NCI-H2196 treated with DMSO at 0.1 percent for 48 hours (cell line): ENCODE results near the gene ST8SIA1.
"Not testable (repeated sequence)": the region's sequence is repeated elsewhere in the genome, so short reads cannot be mapped to it uniquely, and the experiment has no call there.

ENCODE experiments used
- DNase-seq: peaks from one replicate; lab custom pipeline; 2025; ENCODE audit not compliant: unreplicated experiment; lab: John Stamatoyannopoulos, UW

The ST8SIA1 gene, protein sequence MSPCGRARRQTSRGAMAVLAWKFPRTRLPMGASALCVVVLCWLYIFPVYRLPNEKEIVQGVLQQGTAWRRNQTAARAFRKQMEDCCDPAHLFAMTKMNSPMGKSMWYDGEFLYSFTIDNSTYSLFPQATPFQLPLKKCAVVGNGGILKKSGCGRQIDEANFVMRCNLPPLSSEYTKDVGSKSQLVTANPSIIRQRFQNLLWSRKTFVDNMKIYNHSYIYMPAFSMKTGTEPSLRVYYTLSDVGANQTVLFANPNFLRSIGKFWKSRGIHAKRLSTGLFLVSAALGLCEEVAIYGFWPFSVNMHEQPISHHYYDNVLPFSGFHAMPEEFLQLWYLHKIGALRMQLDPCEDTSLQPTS

DNA sequence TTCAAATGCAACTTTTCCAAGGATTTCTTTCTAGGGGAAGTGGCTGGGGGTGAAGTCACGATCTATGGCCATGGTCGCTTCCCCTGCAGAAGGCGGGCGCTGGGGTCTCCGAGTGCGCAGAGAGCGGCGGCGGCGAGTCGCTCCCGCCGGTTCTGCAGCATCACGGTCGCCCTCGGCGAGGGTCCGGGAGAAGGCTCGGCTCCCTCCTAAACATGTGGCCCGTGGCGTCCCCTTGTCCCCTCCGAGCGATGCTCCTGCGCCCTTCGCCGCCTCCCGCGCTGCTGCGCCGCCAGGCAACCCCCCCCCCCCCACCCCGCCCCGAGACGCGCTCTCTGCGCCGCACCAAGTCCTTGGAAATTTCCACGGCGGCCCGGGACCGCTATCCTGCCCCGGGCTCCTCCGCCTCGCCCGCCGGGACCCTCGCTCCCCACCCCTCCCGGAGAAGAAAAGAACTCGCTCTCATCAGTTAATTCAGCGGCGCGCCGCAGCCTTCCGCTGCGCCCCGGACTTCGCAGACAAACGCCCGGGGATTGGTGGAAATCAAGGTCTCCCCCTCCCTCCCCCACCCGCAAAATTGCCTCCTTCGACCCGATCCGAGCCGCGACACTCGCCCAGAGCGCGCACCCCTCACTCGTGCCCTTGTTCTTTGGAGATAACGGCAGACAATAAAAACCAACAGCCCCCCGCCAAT lies at the start of gene ST8SIA1:
ST8SIA1 (minus strand) TSS at position 298 of the 691 bp plus-strand sequence. CDS start 475 bp downstream, outside the sequence.
- no peak for DNase-seq

DNA sequence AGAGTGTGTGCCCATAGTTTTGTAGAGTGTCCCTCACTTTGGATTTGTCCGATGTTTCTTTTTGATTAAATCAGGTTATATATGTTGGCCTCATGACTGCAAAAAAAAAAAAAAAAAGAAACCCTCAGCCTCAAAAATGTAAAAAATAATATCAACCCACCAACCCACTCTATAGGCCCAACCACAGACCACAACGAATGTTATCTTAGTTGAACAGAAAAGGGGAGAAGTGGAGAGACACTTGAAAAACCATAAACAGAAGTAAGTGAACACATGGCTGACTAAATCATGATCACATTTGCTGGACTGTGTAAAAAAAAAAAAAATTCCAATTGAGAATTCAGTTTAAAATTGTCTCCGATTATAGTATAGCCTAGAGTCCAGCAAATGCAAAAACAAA lies 45.5 kb upstream of the ST8SIA1 start:
- DNase-seq = no peak

DNA sequence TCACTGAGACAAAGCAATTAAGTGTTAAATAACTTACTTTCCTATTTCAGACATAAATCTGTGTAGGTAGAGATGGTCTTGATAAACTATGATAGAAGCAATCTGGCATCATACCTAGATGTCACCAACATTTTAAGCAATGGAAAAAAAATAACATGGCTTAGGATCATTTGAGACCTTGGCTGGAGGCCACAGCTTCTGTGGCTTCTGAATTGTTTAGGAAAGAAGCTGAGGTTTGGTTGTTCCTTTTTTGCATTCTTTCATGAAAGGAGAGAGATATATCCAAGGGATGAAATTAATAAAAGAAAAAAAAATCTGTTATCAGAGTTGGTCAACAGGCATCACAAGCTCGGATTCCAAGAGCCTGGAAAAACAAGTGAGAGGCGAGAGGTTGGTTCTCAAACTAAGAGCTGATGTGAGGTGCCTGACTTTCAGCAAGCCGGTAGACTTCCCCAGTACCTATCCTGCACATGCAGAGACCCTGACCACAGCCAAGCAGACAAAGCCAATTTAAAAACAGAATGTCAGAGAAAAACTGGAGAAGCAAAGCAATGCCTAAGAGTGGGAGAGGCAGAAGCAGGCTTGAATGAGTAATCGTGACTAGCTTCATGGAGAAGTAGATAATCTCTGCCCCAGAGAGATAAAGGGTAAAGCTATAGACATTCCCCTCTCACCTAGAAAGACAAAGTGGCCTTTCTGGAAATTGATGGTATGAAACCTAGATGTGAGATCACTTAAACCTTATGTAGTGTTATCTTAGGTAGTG lies 43.4 kb upstream of the ST8SIA1 start:
- DNase-seq = no peak

DNA sequence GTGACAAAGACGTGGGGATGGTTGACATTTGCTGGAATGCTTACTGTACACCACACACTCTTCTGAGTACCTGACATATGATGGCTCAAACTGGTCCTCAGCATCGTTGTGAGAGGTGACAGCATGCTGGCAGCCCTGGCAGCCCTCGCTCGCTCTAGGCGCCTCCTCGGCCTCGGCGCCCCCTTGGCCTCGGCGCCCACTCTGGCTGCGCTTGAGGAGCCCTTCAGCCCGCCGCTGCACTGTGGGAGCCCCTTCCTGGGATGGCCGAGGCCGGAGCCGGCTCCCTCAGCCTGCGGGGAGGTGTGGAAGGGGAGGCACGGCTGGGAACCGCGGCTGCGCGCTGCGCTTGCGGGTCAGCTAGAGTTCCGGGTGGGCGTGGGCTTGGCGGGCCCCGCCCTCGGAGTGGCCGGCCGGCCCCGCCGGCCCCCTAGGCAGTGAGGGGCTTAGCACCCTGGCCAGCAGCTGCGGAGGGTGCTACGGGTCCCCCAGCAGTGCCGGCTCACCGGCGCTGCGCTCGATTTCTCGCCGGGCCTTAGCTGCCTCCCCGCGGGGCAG lies 42.2 kb upstream of the ST8SIA1 start:
- not testable (repeated sequence) for DNase-seq

DNA sequence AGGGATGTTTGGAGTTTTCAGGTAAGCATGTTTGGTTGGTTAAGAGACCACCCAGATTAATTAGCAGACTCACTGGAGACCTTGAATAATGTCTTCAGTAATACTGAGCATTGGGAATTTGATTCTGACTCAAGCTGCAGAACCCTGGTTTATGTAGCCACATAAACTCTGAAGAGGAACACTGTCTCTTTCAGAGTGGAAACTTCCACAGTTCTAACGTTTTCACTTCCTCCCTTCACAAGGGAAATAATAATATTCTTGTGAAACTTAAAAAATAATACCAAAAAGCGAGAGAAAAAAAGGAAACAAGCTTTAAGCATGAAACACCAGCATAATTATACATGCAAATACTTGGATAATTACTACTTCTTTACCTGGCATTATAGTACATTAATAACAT lies 40.0 kb upstream of the ST8SIA1 start:
- no peak for DNase-seq

DNA sequence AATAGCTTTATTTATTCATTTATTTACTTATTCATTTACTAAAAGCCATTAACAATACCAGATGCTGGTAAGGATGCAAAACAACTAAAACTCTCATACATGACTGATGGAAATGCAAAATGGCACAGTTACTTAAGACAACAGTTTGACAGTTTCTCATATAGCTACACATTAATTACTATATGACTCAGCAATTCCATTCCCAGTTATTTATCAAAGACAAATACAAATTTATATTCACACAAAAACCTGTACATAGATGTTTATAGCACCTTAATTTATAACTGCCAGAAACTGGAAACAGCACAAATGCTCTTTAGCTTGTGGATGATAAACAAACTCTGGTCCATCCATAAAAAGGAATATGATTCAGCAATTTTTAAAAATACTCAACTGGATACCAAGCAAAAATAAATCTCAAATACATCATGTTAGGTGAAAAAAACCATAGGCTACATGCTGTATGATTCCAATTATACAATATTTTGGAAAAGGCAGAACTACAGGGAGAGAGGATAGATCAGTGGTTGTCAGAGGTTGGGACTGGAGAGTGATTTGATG lies 37.9 kb upstream of the ST8SIA1 start:
- DNase-seq = no peak

DNA sequence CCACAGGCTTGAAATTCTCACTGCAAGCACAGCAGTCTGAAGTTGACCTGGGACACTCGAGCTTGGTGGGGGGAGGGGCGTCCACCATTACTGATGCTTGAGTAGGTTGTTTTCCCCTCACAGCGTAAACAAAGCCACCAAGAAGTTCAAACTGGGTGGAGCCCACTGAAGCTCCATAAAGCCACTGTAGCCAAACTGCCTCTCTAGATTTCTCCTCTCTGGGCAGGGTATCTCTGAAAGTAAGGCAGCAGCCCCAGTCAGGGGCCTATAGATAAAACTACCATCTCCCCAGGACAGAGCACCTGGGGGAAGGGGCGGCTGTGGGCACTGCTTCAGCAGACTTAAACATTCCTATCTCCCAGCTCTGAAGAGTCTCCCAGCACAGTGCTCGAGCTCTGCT lies 31.7 kb upstream of the ST8SIA1 start:
- DNase-seq = no peak

DNA sequence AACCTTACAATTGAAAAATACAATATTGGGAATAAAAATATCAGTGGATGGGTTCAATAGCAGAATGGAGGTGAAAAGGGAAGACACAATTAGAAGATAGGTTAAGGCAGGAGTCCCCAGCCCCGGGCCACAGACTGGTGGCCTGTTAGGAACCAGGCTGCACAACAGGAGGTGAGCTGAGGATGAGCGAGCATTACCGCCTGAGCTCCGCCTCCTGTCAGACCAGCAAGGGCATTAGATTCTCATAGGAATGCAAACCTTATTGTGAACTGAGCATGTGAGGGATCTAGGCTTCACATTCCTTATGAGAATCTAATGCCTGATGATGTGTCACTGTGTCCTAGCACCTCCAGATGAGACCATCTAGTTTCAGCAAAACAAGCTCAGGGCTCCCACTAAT lies 27.3 kb upstream of the ST8SIA1 start:
- no peak for DNase-seq

DNA sequence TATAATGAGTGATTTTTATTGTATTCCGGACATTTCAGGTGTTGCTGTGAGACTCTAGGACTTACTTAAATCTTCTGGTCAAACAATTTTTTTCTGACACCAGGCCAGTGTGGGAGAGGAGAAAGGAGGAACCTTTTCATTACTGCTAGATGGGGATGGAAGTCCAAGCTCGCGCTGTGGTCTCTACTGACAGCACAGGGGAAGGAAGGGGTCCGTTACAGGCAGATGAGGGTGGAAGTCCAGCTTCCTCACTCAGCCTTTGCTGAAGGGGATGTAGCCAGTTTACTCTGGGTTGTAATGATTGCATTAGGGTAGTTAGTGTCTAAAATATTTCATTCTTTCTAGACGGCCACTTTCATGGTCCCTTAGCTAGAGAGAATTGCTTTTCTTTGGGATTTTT lies 26.3 kb upstream of the ST8SIA1 start:
- DNase-seq = no peak

DNA sequence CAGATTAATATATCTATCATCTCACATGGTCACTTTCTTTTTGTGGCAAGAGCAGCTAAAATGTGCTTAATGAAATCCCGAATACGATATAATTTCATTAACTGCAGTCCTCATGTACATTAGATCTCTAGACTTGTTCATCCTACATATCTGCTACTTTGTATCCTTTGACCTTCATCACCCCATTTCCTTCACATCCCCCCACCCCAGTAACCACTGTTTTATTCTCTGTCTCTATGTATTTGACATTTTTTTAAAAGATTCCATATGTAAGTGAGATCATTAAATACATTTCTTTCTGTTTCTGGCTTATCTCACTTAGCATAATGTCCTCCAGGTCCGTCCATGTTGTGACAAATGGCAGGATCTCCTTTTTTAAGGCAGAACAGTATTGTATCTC lies 23.0 kb upstream of the ST8SIA1 start:
- no peak for DNase-seq

DNA sequence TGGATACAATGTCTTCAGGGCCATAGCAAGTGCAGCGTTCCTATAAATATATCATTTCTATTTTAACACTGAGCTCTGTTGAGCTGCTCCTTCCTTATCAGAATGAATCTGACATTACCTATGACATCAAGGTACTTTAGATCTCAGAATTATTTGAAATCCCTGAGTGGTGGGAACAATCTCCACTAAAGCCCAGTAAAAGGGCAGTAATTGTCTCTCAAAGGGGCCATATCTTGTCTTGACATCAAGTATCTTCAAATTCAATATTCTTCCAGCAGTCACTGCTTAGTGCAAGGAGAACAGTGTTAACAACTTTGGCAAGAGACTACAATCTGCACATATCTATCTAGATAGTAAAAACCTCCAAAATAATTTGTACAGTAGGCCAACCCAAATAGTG lies 21.7 kb upstream of the ST8SIA1 start:
- no peak for DNase-seq

DNA sequence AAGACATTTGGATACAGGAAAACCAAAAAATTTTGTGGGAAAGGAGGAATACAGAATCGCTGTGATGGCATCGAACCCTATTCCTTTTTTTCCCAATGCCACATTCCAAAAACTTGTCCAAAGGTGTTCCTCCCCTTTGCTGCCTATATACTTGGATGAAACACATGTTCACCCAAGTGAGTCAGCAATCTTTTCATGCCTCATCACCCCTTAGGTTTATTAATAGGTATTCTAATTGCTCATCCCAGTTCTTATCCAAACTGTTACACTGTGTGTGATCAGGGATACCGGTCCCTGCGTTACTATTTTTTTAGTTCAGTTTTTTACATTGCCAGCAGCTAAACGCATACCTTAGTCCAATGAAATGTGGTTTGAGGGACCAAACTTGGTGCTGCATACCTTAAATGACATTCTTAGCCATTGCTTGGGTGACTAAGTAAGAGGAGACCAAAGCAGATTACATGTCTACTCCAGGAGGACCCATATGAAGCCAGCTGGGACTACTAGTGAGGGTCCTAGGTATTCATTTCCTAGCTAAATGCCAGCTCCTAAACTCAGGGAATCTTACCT lies 20.6 kb upstream of the ST8SIA1 start:
- no peak for DNase-seq

DNA sequence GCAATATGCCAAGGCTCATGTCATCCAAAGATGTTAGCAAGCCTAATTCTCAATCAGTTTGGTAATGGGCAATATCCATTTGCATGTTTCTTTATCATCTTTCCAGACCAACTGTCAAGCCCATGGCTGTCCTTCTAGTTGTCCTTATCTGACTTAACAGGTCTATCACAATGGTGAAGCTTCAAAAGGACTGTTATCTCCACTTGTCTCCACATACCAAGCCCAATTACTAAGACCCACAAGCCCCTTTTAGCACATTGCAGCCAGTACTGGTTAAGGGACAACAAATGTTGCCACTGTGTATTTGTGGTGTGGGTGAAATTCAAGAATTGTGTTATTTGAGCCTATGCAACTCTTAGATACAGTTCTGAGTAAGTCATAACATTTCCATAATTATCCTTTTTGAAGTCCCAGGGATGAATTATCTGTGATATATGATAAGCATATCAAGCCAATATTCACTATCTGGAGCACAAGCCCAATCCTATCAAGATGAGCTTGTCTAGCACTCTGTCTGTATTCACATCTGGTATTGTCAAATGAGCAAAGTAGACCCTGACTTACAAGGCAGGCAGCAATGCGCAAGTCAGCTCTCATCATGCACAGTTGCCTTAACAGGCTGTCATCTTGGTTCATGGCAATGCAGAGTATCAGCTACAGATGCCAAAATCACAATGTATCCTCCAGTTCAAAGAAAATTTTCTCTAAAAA lies 19.3 kb upstream of the ST8SIA1 start:
- no peak for DNase-seq

DNA sequence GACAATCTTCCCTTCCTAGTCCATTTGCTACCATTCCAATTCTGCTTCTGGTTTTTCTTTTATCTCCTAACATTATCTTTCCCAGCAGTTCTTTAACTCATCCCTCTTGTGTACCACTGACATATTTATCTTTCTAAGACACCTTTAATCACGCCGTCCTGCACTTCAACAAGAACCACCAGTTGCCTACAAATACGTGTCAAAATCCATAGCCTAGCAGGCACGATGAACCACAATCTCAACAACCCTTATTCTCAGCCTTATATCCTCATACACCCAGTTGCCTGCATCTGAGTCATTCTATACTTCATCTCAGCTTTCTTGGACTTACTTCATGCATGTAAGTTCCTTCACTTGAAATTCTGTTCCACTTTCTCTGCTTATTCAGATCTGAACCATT lies 16.4 kb upstream of the ST8SIA1 start:
- no peak for DNase-seq

DNA sequence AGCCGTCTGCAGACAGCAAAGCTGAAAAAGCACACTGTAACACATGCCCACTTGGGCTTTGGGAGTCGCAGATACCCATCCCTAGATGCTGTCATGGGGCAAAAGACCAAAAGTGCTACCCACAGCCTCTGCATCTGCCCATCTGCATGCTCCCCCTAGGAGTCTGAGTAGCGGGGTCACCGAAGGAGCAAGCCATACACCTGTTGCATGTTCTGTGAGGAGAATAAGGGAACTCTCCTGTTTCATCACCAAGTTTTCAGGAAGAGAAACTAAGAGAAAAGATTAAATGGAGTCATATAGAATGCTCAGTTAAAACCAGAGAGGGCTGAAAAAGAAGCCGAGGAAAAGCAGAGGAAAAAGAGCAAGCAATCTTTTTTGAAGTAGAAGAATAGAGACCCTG lies 13.7 kb upstream of the ST8SIA1 start:
- DNase-seq = no peak

DNA sequence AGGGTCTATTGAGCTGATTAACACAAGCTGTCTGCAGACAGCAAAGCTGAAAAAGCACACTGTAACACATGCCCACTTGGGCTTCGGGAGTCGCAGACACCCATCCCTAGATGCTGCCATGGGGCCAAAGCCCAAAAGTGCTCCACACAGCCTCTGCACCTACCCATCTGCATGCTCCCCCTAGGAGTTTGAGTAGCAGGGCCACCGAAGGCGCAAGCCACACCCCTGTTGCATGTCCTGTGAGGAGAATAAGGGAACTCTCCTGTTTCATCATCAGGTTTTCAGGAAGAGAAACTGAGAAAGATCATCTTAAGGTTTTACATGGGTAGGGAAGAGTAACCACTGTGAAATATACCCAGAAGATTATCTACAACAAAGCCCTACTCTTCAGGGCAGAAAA lies 5.6 kb upstream of the ST8SIA1 start:
- DNase-seq = no peak

DNA sequence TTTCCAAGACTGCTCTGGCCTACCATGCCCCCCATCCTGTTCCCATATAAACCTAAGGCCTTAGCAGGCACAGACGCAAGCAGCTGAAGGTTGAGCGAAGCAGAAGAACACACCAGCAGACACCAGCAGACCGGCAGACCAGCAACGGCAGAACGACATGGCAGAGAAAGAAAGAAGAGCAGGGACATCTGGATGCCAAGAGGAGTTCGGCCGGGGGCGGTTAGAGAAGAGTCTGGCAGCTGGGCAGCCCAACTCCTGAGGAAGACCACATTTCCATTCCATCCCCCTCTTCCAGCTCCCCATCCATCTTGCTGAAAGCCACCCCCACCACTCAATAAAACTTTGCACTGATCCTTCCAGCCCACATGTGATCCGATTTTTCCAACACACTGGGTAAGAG lies 5.2 kb upstream of the ST8SIA1 start:
- no peak for DNase-seq

DNA sequence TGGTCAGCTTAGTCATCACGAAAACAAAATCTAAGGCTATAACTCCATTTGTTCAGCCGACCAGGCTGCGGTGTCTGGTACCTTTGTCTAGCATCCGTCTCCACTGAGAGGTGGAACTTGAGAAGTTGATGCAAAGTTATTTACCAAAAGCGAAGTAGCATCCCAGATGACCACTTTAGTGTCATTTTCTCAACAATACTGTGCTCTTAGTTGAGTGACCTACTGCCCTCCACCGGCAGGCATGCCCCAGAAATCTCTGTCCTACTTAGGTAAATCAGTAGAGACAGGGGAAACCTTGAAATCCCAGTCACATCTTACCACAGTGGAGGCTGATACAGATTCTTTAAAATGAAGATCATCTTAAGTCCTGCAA lies 1.3 kb upstream of the ST8SIA1 start:
- no peak for DNase-seq

DNA sequence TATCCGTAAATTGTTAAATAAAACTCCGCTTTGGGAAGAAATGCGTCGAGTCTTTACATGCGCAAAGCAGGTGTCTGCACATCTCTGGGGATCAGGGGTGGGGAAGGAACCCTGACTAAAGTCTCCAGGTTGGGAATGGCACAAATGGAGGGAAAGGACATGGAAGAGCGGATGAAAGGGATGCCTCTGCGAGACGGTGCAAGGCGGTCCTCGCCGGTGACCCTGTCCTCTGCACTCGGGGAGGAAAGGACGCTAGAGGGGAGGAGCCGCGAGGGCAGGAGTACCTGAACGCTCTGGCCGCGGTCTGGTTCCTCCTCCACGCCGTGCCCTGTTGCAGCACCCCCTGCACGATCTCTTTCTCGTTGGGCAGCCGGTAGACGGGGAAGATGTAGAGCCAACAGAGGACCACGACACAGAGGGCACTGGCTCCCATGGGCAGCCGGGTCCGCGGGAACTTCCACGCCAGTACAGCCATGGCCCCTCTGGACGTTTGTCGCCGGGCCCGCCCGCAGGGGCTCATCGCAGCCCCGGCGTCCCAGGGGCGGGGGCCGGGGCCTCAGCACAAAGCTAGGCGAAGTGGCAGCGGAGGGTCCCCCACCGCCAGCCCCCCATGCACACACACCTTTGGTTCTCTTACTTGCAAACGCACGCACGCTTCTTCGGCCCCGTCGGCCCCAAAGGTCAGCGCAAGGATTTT lies 646 bp downstream of the ST8SIA1 start:
- no peak for DNase-seq

DNA sequence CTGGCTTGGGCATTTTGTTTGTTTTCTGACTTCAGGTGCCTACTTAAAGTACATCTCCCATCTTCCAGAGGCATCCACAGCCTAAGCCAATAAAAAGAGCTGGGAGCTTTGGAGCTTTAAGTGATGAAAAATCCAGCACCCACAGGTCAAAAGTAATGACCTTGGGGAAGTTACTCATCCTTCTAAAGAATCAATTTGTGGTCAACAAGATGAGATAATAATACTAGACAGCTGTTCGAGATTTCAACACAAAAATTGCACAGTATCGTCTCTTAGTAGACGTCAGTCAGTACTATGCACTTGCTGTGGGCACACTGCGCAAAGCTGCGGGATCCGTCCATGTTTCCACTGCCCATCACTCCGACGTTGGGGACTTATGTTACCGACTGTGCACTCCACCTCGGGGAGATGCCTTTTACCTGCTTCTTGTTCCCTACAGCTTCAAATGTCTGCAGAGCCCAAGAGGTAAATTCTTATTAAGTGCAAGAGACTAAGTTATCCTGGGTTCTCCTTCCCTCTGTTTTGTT lies 1.3 kb downstream of the ST8SIA1 start:
- no peak for DNase-seq
